ENCODE results near the gene APPL2.

DNA sequence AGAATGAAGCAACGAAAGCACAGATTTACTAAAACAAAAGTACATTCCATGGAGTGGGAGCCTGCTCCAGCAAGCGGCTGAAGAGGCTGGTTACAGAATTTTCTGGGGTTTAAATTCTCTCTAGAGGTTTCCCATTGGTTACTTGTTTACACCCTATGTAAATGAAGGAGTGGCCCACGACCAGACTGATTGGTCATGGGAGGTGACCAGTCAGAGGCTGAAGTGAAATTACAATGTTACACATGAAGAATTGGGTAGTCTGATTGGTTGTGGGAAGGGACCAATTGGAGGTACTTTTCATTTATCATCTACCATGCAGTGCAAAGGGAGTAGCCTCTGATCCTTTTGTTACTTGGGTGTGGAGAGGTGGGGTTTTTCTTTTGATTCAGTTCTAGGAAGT is 36.2 kb upstream of the APPL2 start:
- TF ChIP-seq EZH2 (IDR thresholded peaks at IDR 0.05; ENCODE audit: borderline replicate concordance, insufficient read depth, low read depth, low read length, poor library complexity, severe bottlenecking): no peak
- TF ChIP-seq, protein P1, sequence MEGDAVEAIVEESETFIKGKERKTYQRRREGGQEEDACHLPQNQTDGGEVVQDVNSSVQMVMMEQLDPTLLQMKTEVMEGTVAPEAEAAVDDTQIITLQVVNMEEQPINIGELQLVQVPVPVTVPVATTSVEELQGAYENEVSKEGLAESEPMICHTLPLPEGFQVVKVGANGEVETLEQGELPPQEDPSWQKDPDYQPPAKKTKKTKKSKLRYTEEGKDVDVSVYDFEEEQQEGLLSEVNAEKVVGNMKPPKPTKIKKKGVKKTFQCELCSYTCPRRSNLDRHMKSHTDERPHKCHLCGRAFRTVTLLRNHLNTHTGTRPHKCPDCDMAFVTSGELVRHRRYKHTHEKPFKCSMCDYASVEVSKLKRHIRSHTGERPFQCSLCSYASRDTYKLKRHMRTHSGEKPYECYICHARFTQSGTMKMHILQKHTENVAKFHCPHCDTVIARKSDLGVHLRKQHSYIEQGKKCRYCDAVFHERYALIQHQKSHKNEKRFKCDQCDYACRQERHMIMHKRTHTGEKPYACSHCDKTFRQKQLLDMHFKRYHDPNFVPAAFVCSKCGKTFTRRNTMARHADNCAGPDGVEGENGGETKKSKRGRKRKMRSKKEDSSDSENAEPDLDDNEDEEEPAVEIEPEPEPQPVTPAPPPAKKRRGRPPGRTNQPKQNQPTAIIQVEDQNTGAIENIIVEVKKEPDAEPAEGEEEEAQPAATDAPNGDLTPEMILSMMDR (IDR thresholded peaks at IDR 0.05): no peak

All from B cell (primary cell).